HG02884 (cell line): Measurements from ENCODE around the gene SLC35G2.
"Not testable (repeated sequence)": the region's sequence is repeated elsewhere in the genome, so short reads cannot be mapped to it uniquely, and the experiment has no call there.

Source experiments
- ATAC-seq: cut with Tn5 transposase; IDR thresholded peaks from one replicate; pipeline ENCODE4 v1.9.1; 2021; ENCODE audit warnings: mild to moderate bottlenecking, moderate library complexity; ENCODE audit not compliant: unreplicated experiment

SLC35G2 gene

GRCh38 chr3:136885357-136886213 lies 66.7 kb downstream of the SLC35G2 start:
- no peak for ATAC-seq

- ATAC-seq, result no peak
Measured at GRCh38 chr3:136889947-136890346, 71.0 kb downstream of the SLC35G2 start.

- no peak for ATAC-seq
Measured at GRCh38 chr3:136891934-136892855, 73.3 kb downstream of the SLC35G2 start.

GRCh38 chr3:136893848-136894443 lies 75.0 kb downstream of the SLC35G2 start:
- no peak for ATAC-seq

- ATAC-seq, result not testable (repeated sequence)
Measured at GRCh38 chr3:136897171-136897570, 78.2 kb downstream of the SLC35G2 start.

- ATAC-seq, result no peak
Measured at GRCh38 chr3:136898549-136898948, 79.6 kb downstream of the SLC35G2 start.

- ATAC-seq, result no peak
Measured at GRCh38 chr3:136898954-136899353, 80.0 kb downstream of the SLC35G2 start.

GRCh38 chr3:136899622-136900158 lies 80.8 kb downstream of the SLC35G2 start:
- ATAC-seq, result no peak

GRCh38 chr3:136900694-136901093 lies 81.8 kb downstream of the SLC35G2 start:
- ATAC-seq, result not testable (repeated sequence)

- ATAC-seq, result no peak
Measured at GRCh38 chr3:136901391-136901790, 82.5 kb downstream of the SLC35G2 start.

GRCh38 chr3:136902530-136902929 lies 83.6 kb downstream of the SLC35G2 start:
- ATAC-seq, result not testable (repeated sequence)

- no peak for ATAC-seq
Measured at GRCh38 chr3:136903899-136904298, 85.0 kb downstream of the SLC35G2 start.

GRCh38 chr3:136904746-136905145 lies 85.8 kb downstream of the SLC35G2 start:
- no peak for ATAC-seq
